Endothelial cell of umbilical vein (primary cell): Measurements from ENCODE around the gene ABCA2. TPM values are rescaled to one million over a fixed set of nuclear protein-coding genes. Genes with fewer than 3 reads are reported as not detected.

ENCODE experiments used
- BruUV-seq: library from RNA; stranded (reverse); fragments of 400-500 nt; replicated peaks from 2 replicates; lab custom pipeline; 2021; lab: Mats Ljungman, UMichigan
- CTCF ChIA-PET: fragments of 300-600, 350-600 bp; sonication (Branson Sonifier 250); formaldehyde crosslinking; loops from one replicate; lab custom pipeline; 2021; ENCODE audit warnings: antibody characterized with exemption, inconsistent platforms; lab: Charles Lee
- POLR2A ChIA-PET: fragments of 300-600, 350-600 bp; sonication (Branson Sonifier 250); formaldehyde crosslinking; loops from one replicate; lab custom pipeline; 2021; ENCODE audit warnings: antibody characterized with exemption, inconsistent platforms; lab: Charles Lee
- DNase-seq: peaks from one replicate; pipeline ENCODE4 v3.0.0-alpha.2; 2011; ENCODE audit warnings: low read depth, low spot score
- FAIRE-seq: peaks from 2 replicates; lab custom pipeline; 2011; peaks lifted over from hg19 to GRCh38; lab: Jason Lieb, UNC
- H2AFZ ChIP-seq: 2 replicates; pipeline ENCODE4 v1.6.0; 2012; ENCODE audit warnings: low read depth, low read length, control low read depth, inconsistent platforms
- H3K27ac ChIP-seq: 2 replicates; pipeline ENCODE4 v1.5.1; 2011; ENCODE audit warnings: low read depth, mild to moderate bottlenecking, control low read depth, low read length, moderate library complexity; ENCODE audit not compliant: insufficient read depth
- H3K27me3 ChIP-seq, 2 experiments: 2 replicates each; pipeline versions ENCODE4 v1.6.0 to v1.6.1; 2011; ENCODE audit warnings: low read length in 2 of 2, mixed read lengths in 1 of 2; ENCODE audit not compliant: control insufficient read depth in 2 of 2, insufficient read depth in 2 of 2
- H3K36me3 ChIP-seq, 2 experiments: 2 replicates in 1 of 2; 3 replicates in 1 of 2; pipeline ENCODE4 v1.5.1; 2011; ENCODE audit warnings: low read length in 2 of 2, mild to moderate bottlenecking in 1 of 2, moderate library complexity in 1 of 2; ENCODE audit not compliant: control insufficient read depth in 2 of 2, insufficient read depth in 2 of 2; ENCODE audit errors: extremely low read depth in 1 of 2
- H3K4me1 ChIP-seq: 3 replicates; pipeline ENCODE4 v1.5.1; 2011; ENCODE audit warnings: mild to moderate bottlenecking, low read length; ENCODE audit not compliant: control insufficient read depth, insufficient read depth; ENCODE audit errors: extremely low read depth
- H3K4me2 ChIP-seq: 2 replicates; pipeline ENCODE4 v1.6.1; 2011; ENCODE audit warnings: low read length, control low read depth, mixed read lengths; ENCODE audit not compliant: insufficient read depth
- H3K4me3 ChIP-seq, 3 experiments: fragments of 200-600 bp in 1 of 3; sonication (generic), shearing (Covaris generic) in 1 of 3; replicated peaks in 1 of 3; 2 replicates each; pipeline ENCODE4 v1.5.1; 2011 to 2016; ENCODE audit warnings: control low read depth in 3 of 3, low read length in 3 of 3, mild to moderate bottlenecking in 2 of 3, inconsistent platforms in 1 of 3, low read depth in 1 of 3, moderate library complexity in 1 of 3; ENCODE audit not compliant: insufficient read depth in 1 of 3
- H3K79me2 ChIP-seq: 2 replicates; pipeline ENCODE4 v1.6.0; 2012; ENCODE audit warnings: low read length, inconsistent platforms; ENCODE audit not compliant: control insufficient read depth, insufficient read depth
- H3K9ac ChIP-seq: replicated peaks from 2 replicates; pipeline ENCODE3; 2011; ENCODE audit warnings: low read length, control low read depth; ENCODE audit not compliant: insufficient read depth; ENCODE audit errors: extremely low read depth
- H3K9me1 ChIP-seq: replicated peaks from 3 replicates; pipeline ENCODE4 v1.6.0; 2011; ENCODE audit warnings: mild to moderate bottlenecking, low read length; ENCODE audit not compliant: control insufficient read depth, insufficient read depth; ENCODE audit errors: extremely low read depth
- H3K9me3 ChIP-seq: replicated peaks from 2 replicates; pipeline ENCODE4 v1.5.1; 2012; ENCODE audit warnings: low read length, inconsistent platforms; ENCODE audit not compliant: control insufficient read depth, insufficient read depth
- H4K20me1 ChIP-seq: replicated peaks from 2 replicates; pipeline ENCODE3; 2011; ENCODE audit warnings: mild to moderate bottlenecking, low read length; ENCODE audit not compliant: control insufficient read depth, insufficient read depth; ENCODE audit errors: extremely low read depth
- CTCF ChIP-seq, 2 donors: IDR thresholded peaks; 1 replicate in 1 of 2; 2 replicates in 1 of 2; pipeline ENCODE4 v1.5.1; 2011; ENCODE audit warnings: low read length in 2 of 2, mild to moderate bottlenecking in 2 of 2, moderate library complexity in 2 of 2, control low read depth in 1 of 2, inconsistent platforms in 1 of 2, low read depth in 1 of 2; ENCODE audit not compliant: insufficient read depth in 1 of 2; ENCODE audit errors: extremely low read depth in 1 of 2
- EZH2 ChIP-seq: IDR thresholded peaks from 2 replicates; pipeline ENCODE4 v1.6.1; 2012; ENCODE audit warnings: borderline replicate concordance, low read depth, mild to moderate bottlenecking, moderate library complexity, low read length, inconsistent platforms; ENCODE audit not compliant: severe bottlenecking
- FOS ChIP-seq: IDR thresholded peaks from 2 replicates; pipeline ENCODE4 v1.6.1; 2011; ENCODE audit warnings: mild to moderate bottlenecking, low read length, moderate library complexity, borderline replicate concordance; ENCODE audit not compliant: insufficient read depth
- GATA2 ChIP-seq: IDR thresholded peaks from 2 replicates; pipeline ENCODE4 v1.7.0; 2011; ENCODE audit warnings: low read depth, mild to moderate bottlenecking, moderate library complexity, mixed read lengths, low read length; ENCODE audit not compliant: insufficient read length, insufficient read depth
- JUN ChIP-seq: IDR thresholded peaks from 2 replicates; pipeline ENCODE4 v1.6.1; 2011; ENCODE audit warnings: borderline replicate concordance, low read depth; ENCODE audit not compliant: insufficient read length, insufficient read depth
- MAX ChIP-seq: IDR thresholded peaks from 2 replicates; pipeline ENCODE4 v1.6.1; 2011; ENCODE audit not compliant: insufficient read depth, insufficient read length
- MYC ChIP-seq: IDR thresholded peaks from one replicate; pipeline ENCODE4 v1.6.1; 2011; ENCODE audit warnings: mild to moderate bottlenecking, low read depth, low read length
- POLR2A ChIP-seq: IDR thresholded peaks from 2 replicates; pipeline ENCODE4 v1.6.1; 2012; ENCODE audit warnings: low read depth, mild to moderate bottlenecking, control low read depth, low read length
- POLR2AphosphoS5 ChIP-seq: IDR thresholded peaks from 2 replicates; pipeline ENCODE4 v1.6.1; 2012; ENCODE audit warnings: low read depth, mild to moderate bottlenecking, control low read depth, low read length, moderate library complexity; ENCODE audit not compliant: insufficient read depth
- dilution Hi-C: fragments of 300-500 bp; cut with MboI; formaldehyde crosslinking; loops from one replicate; pipeline ENCODE4 v1.15.0; 2019; ENCODE audit warnings: low sequenced_read_pairs; ENCODE audit not compliant: extremely low pct_ligation_motif_present
- intact Hi-C: fragments of 100-400 bp; cut with micrococcal nuclease; formaldehyde crosslinking; loops from one replicate; pipeline ENCODE4 v1.10.0; 2022
- polyA plus RNA-seq, 4 experiments: library from polyadenylated mRNA; depleted of rRNA in 3 of 4; stranded (reverse) in 3 of 4; unstranded in 1 of 4; fragments of >200 nt; gene quantifications; 2 replicates each; pipeline versions ENCODE4 v1.2.1 to v1.2.3, GENCODE V29; 2011 to 2012; ENCODE audit warnings: missing spikeins in 1 of 4
- total RNA-seq: library from RNA; stranded (reverse); gene quantifications from 2 replicates; pipeline ENCODE4 v1.2.3, GENCODE V29; 2021

The ABCA2 gene
- total and polyA plus RNA-seq, 2 donors (not counting 3 experiments of a cell fraction or from before 2014, with no cell fraction given) = 20.0 to 29.1 TPM

- Histone ChIP-seq H3K4me1 (no peaks in the 10 kb centered on the region), H2AFZ (no peak overlapping the region), H3K27ac (no peak overlapping the region), H3K4me3 (no peak overlapping the region), H3K9ac (no peak overlapping the region), H3K9me1 (no peaks in the 10 kb centered on the region), H4K20me1 (no peaks in the 10 kb centered on the region), H3K79me2 (no peaks in the 10 kb centered on the region), H3K36me3 (no peaks in the 10 kb centered on the region), H3K9me3 (no peaks in the 10 kb centered on the region), H3K4me2 (no peak overlapping the region), H3K27me3 (no peaks in the 10 kb centered on the region)
- TF ChIP-seq GATA2 = no peak
- CTCF ChIA-PET = interaction anchor here (0.6 to 1.4 kb wide), 4 partner anchors 13 to 103 kb away, joined by 3 to 6 read pairs (median 4); no protein-coding TSS in a partner anchor
- DNase-seq (no peak), FAIRE-seq (no peak)
- dilution Hi-C loops (no loop called here), intact Hi-C loops (no loop called here)
- BruUV-seq = no TSS peak
- POLR2A ChIA-PET = no interaction called here
Observed at GRCh38 chr9:136960212-136960937, 67.7 kb downstream of the ABCA2 start.

GRCh38 chr9:136958898-136959850 is 68.9 kb downstream of the ABCA2 start:
- H3K27me3 ChIP-seq = no peaks in the 10 kb centered on the region
- H3K9me1 ChIP-seq = no peaks in the 10 kb centered on the region
- no peak overlapping the region for H2AFZ ChIP-seq
- H3K4me1 ChIP-seq = no peaks in the 10 kb centered on the region
- H3K4me3 ChIP-seq = no peak overlapping the region
- no peaks in the 10 kb centered on the region for H4K20me1 ChIP-seq
- no peaks in the 10 kb centered on the region for H3K36me3 ChIP-seq
- BruUV-seq = no TSS peak
- H3K9me3 ChIP-seq = no peaks in the 10 kb centered on the region
- intact Hi-C loops (no loop called here), dilution Hi-C loops (no loop called here)
- no peak overlapping the region for H3K4me2 ChIP-seq
- CTCF ChIA-PET = interaction anchor here (0.6 to 1.4 kb wide), 4 partner anchors 11 to 105 kb away, joined by 3 to 6 read pairs (median 4); no protein-coding TSS in a partner anchor
- no peak for DNase-seq
- TF ChIP-seq POLR2A = no peak
- TF ChIP-seq POLR2AphosphoS5 = no peak
- no peak for TF ChIP-seq JUN
- TF ChIP-seq GATA2 = no peak
- TF ChIP-seq MAX = no peak
- no peak for TF ChIP-seq FOS
- TF ChIP-seq EZH2 = no peak
- TF ChIP-seq MYC = no peak
- no peak for TF ChIP-seq CTCF (IDR thresholded peaks at IDR 0.05; ENCODE audit: extremely low read depth in 1 of 2, insufficient read depth in 1 of 2, low read depth in 1 of 2, low read length in 2 of 2)
- no peak for FAIRE-seq
- H3K9ac ChIP-seq = no peak overlapping the region
- no peak overlapping the region for H3K27ac ChIP-seq
- POLR2A ChIA-PET = no interaction called here
- no peaks in the 10 kb centered on the region for H3K79me2 ChIP-seq
